Neural cell (in vitro differentiated cells): ENCODE results near the gene HIC1.

Experiments used
- CTCF ChIP-seq: fragments of 450-650 bp; IDR thresholded peaks from 2 replicates; pipeline ENCODE4 v1.5.1; 2014; ENCODE audit warnings: antibody characterized with exemption, mild to moderate bottlenecking, moderate library complexity; ENCODE audit not compliant: poor library complexity, severe bottlenecking
- EP300 ChIP-seq: fragments of 450-650 bp; conservative IDR thresholded peaks from 2 replicates; pipeline ENCODE4 v1.6.1; 2014; ENCODE audit warnings: antibody characterized with exemption, mild to moderate bottlenecking, moderate library complexity; ENCODE audit not compliant: poor library complexity, severe bottlenecking
- POLR2AphosphoS5 ChIP-seq: IDR thresholded peaks from 2 replicates; pipeline ENCODE4 v1.6.1; 2012
- REST ChIP-seq: IDR thresholded peaks from 2 replicates; pipeline ENCODE4 v1.6.1; 2012; ENCODE audit warnings: borderline replicate concordance

GRCh38 chr17:2053380-2054261 is 1.3 kb upstream of the HIC1 start:
- TF ChIP-seq CTCF (peak; percentile 71), EP300 (peak; percentile 26), POLR2AphosphoS5 (peak; percentile 5), REST (no peak)
